SK-N-SH (cell line): ENCODE data around the gene ARID3A. TPM values are rescaled to one million over a fixed set of nuclear protein-coding genes. Genes with fewer than 3 reads are reported as not detected.

ENCODE experiments used
- CTCF ChIA-PET: fragments of 300-600, 350-600 bp; formaldehyde crosslinking; extraction: SDS; loops from one replicate; lab custom pipeline; 2021; lab: Yijun Ruan, JAX
- POLR2A ChIA-PET: fragments of 350-600 bp; sonication (Branson Sonifier 250); formaldehyde crosslinking; extraction: SDS; loops from one replicate; lab custom pipeline; 2020; ENCODE audit warnings: antibody characterized with exemption, inconsistent platforms; lab: Yijun Ruan, JAX
- DNase-seq: peaks from one replicate; pipeline ENCODE4 v3.0.0; 2012
- H2AFZ ChIP-seq: fragments of 200-600 bp; sonication (generic); 2 replicates; pipeline ENCODE4 v1.8.1; 2016; ENCODE audit warnings: antibody characterized with exemption, mild to moderate bottlenecking, low read depth
- H3F3A ChIP-seq: fragments of 200-600 bp; sonication (generic); replicated peaks from 2 replicates; pipeline ENCODE3; 2016; ENCODE audit warnings: antibody characterized with exemption, mild to moderate bottlenecking; ENCODE audit not compliant: insufficient read depth
- H3K27ac ChIP-seq, 2 experiments: fragments of 200-500 bp in 1 of 2; fragments of 200-600 bp in 1 of 2; sonication (Bioruptor generic) in 1 of 2; sonication (generic), shearing (Covaris generic) in 1 of 2; 2 replicates each; pipeline versions ENCODE4 v1.5.1 to v1.6.1; 2014 to 2016; ENCODE audit warnings: low read depth in 2 of 2, inconsistent platforms in 1 of 2, low read length in 1 of 2, mild to moderate bottlenecking in 1 of 2, mixed read lengths in 1 of 2
- H3K27me3 ChIP-seq: fragments of 200-600 bp; sonication (generic), shearing (Covaris generic); 2 replicates; pipeline ENCODE4 v1.6.1; 2016; ENCODE audit warnings: mixed run types; ENCODE audit not compliant: insufficient read depth
- H3K36me3 ChIP-seq, 2 experiments: fragments of 200-500 bp in 1 of 2; fragments of 200-600 bp in 1 of 2; sonication (Bioruptor generic) in 1 of 2; sonication (generic) in 1 of 2; replicated peaks in 1 of 2; 2 replicates each; pipeline versions ENCODE3 to v1.5.1; 2014 to 2016; ENCODE audit warnings: low read length in 1 of 2, mild to moderate bottlenecking in 1 of 2; ENCODE audit not compliant: insufficient read depth in 2 of 2, control insufficient read depth in 1 of 2
- H3K4me1 ChIP-seq, 2 experiments: fragments of 200-500 bp in 1 of 2; fragments of 200-600 bp in 1 of 2; sonication (Bioruptor generic) in 1 of 2; sonication (generic), shearing (Covaris generic) in 1 of 2; 2 replicates each; pipeline versions ENCODE4 v1.5.1 to v1.6.1; 2014 to 2016; ENCODE audit warnings: low read depth in 1 of 2, low read length in 1 of 2, mixed run types in 1 of 2; ENCODE audit not compliant: insufficient read depth in 2 of 2, control insufficient read depth in 1 of 2
- H3K4me2 ChIP-seq: fragments of 200-600 bp; sonication (generic), shearing (Covaris generic); 2 replicates; pipeline ENCODE4 v1.6.1; 2017; ENCODE audit warnings: mixed run types
- H3K4me3 ChIP-seq, 2 experiments: fragments of 200-500 bp in 1 of 2; fragments of 200-600 bp in 1 of 2; sonication (Bioruptor generic) in 1 of 2; sonication (generic), shearing (Covaris generic) in 1 of 2; 2 replicates each; pipeline versions ENCODE4 v1.5.1 to v1.8.1; 2014 to 2016; ENCODE audit warnings: low read depth in 2 of 2, inconsistent platforms in 1 of 2, low read length in 1 of 2, mild to moderate bottlenecking in 1 of 2, mixed read lengths in 1 of 2, moderate library complexity in 1 of 2
- H3K79me2 ChIP-seq: fragments of 200-600 bp; sonication (generic); 2 replicates; pipeline ENCODE4 v1.8.1; 2017; ENCODE audit warnings: mild to moderate bottlenecking; ENCODE audit not compliant: insufficient read depth
- H3K9ac ChIP-seq: fragments of 200-600 bp; sonication (generic); 2 replicates; pipeline ENCODE4 v1.6.1; 2017; ENCODE audit warnings: mixed run types
- H3K9me2 ChIP-seq: fragments of 200-600 bp; sonication (generic); 2 replicates; pipeline ENCODE4 v1.6.1; 2017; ENCODE audit warnings: mixed run types
- H3K9me3 ChIP-seq: fragments of 200-600 bp; sonication (generic); 2 replicates; pipeline ENCODE4 v1.6.1; 2017; ENCODE audit warnings: mixed run types, mild to moderate bottlenecking, moderate library complexity
- H4K20me1 ChIP-seq: fragments of 200-600 bp; sonication (generic); 2 replicates; pipeline ENCODE4 v1.6.1; 2017; ENCODE audit warnings: mild to moderate bottlenecking, mixed run types; ENCODE audit not compliant: insufficient read depth
- CHD2 ChIP-seq: fragments of 150-350 bp; IDR thresholded peaks from 2 replicates; pipeline ENCODE4 v1.6.1; 2018; ENCODE audit warnings: low read length; ENCODE audit not compliant: partially characterized antibody
- FOXM1 ChIP-seq: IDR thresholded peaks from 2 replicates; pipeline ENCODE4 v1.4.0; 2012; ENCODE audit warnings: low read depth, mild to moderate bottlenecking
- GABPA ChIP-seq: IDR thresholded peaks from 2 replicates; pipeline ENCODE4 v1.4.0; 2012; ENCODE audit warnings: low read depth, mild to moderate bottlenecking
- JUND ChIP-seq: IDR thresholded peaks from 2 replicates; pipeline ENCODE4 v1.4.0; 2012
- MXI1 ChIP-seq: IDR thresholded peaks from 2 replicates; pipeline ENCODE4 v1.6.1; 2012; ENCODE audit warnings: mild to moderate bottlenecking, low read depth, low read length, improper control_type of control experiment
- NRF1 ChIP-seq: IDR thresholded peaks from 2 replicates; pipeline ENCODE4 v1.6.1; 2012; ENCODE audit warnings: low read depth, mild to moderate bottlenecking, low read length
- POLR2AphosphoS5 ChIP-seq: IDR thresholded peaks from 2 replicates; pipeline ENCODE4 v1.6.1; 2012; ENCODE audit warnings: low read depth, low read length
- RXRA ChIP-seq: IDR thresholded peaks from 2 replicates; pipeline ENCODE4 v1.4.0; 2012; ENCODE audit warnings: low read depth, mild to moderate bottlenecking, borderline replicate concordance
- SIN3A ChIP-seq: IDR thresholded peaks from 2 replicates; pipeline ENCODE4 v1.6.1; 2012; ENCODE audit warnings: low read depth, mild to moderate bottlenecking, low read length, moderate library complexity, borderline replicate concordance
- TEAD4 ChIP-seq: IDR thresholded peaks from 2 replicates; pipeline ENCODE4 v1.4.0; 2012; ENCODE audit warnings: mild to moderate bottlenecking, borderline replicate concordance; ENCODE audit not compliant: insufficient read depth
- YY1 ChIP-seq: IDR thresholded peaks from 2 replicates; pipeline ENCODE4 v1.4.0; 2012; ENCODE audit warnings: low read depth, mild to moderate bottlenecking
- WGBS: methylation state at CpG from one replicate; pipeline ENCODE4 v1.1.6; 2017; ENCODE audit warnings: low lambda C conversion rate; 5-methylcytosine and 5-hydroxymethylcytosine counted together
- polyA plus RNA-seq, 3 experiments: library from polyadenylated mRNA; depleted of rRNA; stranded (reverse); fragments of >200 nt; gene quantifications; 2 replicates each; pipeline ENCODE4 v1.2.3, GENCODE V29; 2012
- TF ChIP-seq, protein P1 (sequence below): IDR thresholded peaks from 2 replicates; pipeline ENCODE4 v1.4.0; 2012; ENCODE audit warnings: low read depth, borderline replicate concordance
- TF ChIP-seq, protein P2 (sequence below): IDR thresholded peaks from 2 replicates; pipeline ENCODE4 v1.4.0; 2012; ENCODE audit warnings: low read depth
- TF ChIP-seq, protein P3 (sequence below): fragments of 200-600 bp; sonication (generic); IDR thresholded peaks from 2 replicates; pipeline ENCODE4 v1.6.1; 2017; ENCODE audit warnings: antibody characterized with exemption, mild to moderate bottlenecking, moderate library complexity
- TF ChIP-seq, protein P4 (sequence below): IDR thresholded peaks from 2 replicates; pipeline ENCODE4 v1.4.0; 2012; ENCODE audit warnings: low read depth, borderline replicate concordance

The ARID3A gene
- polyA plus RNA-seq, 1 of the 3 experiments (the other 2 are of a cell fraction) = 8.6 TPM

DNA sequence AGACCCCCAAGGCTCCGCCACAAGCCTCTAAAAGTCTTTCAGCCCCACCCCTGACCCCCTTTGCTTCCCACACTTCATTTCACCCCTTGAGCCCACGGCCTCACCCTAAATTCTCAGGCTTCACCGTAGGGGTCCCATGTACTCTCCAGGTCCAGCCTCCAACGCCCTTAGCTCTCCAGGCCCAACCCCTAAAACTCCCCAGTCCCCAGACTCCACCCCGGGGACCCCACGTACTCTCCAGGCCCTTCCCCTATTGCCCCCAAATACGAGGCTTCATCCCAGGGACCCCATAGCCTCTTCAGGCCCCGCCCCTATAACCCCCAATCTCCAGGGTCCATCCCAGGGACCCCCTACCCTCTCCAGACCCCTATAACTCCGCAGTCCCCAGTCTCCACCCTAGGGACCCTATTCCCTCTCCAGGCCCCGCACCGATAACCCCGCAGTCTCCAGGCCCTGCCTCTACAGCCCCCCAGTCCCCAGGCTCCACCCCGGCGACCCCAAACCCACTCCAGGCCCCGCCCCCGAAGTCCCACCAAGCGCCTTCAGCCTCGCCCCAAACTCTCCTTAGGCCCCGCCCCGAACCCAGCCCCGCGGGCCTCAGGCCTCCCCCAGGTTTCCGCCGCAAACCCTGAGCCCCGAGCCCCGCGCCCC is 33.5 kb upstream of the ARID3A start:
- DNase-seq = peak; percentile 82
- CTCF ChIA-PET = interaction anchor here (0.7 to 1.0 kb wide), 2 partner anchors 29 to 36 kb away, joined by 3 to 4 read pairs; no protein-coding TSS in a partner anchor

DNA sequence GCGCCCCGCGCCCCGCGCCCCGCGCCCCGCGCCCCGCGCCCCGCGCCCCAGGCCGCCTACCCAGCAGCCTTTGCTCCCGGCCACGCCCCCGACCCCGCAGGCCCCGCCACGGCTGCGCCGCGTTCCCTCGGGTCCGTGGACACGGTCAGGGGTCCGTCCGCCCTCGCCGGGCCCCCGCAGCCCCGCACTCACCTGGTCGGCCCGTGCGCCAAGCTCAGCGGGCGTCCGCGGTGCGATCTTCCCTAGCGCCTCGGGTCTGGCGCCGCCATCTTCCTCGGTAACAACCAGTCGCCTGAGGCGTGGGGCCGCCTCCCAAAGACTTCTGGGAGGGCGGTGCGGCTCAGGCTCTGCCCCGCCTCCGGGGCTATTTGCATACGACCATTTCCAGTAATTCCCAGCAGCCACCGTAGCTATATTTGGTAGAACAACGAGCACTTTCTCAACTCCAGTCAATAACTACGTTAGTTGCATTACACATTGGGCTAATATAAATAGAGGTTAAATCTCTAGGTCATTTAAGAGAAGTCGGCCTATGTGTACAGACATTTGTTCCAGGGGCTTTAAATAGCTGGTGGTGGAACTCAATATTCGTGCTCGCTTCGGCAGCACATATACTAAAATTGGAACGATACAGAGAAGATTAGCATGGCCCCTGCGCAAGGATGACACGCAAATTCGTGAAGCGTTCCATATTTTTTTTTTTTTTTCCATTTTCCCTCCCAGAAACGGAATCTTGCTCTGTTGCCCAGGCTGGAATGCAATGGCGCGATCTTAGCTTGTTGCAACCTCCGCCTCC is 32.7 kb upstream of the ARID3A start, which contains the start of the genes MED16 and RNU6-9:
TSS of gene MED16 (minus strand) at position 294 of the 796 bp plus-strand sequence. CDS start 2,056 bp downstream, outside the sequence.
TSS of gene RNU6-9 (plus strand) at position 591 of the 796 bp plus-strand sequence.
- H3K4me1 ChIP-seq = peaks cover 0 to 4% of the 10 kb centered on the region in 2 experiments; a peak in 1 of 4 replicates
- ChIA-PET CTCF (interaction anchor here (0.7 to 1.1 kb wide), 5 partner anchors 29 to 123 kb away, joined by 3 to 8 read pairs (median 3); no protein-coding TSS in a partner anchor), POLR2A (interaction anchor here (0.7 to 1.4 kb wide), 2 partner anchors 91 to 182 kb away, joined by 4 to 5 read pairs; partner anchors contain the start of gene WDR18)
- no peaks in the 10 kb centered on the region for H3K9me2 ChIP-seq
- H4K20me1 ChIP-seq = no peaks in the 10 kb centered on the region
- H3K9ac ChIP-seq = peak within 1 kb of the TSS; percentile 95
- H3K27ac ChIP-seq = peak within 1 kb of the TSS; percentile 72 to 97
- no peaks in the 10 kb centered on the region for H3K9me3 ChIP-seq
- peaks cover 14% of the 10 kb centered on the region for H3K79me2 ChIP-seq
- peak; percentile 98 for DNase-seq
- H3K27me3 ChIP-seq = no peaks in the 10 kb centered on the region
- H3K4me2 ChIP-seq = peak within 1 kb of the TSS; percentile 88
- under 1% methylated on average over 38 of the region's 69 CpGs for WGBS
- peak within 1 kb of the TSS; percentile 81 to 87 for H3K4me3 ChIP-seq
- peak within 1 kb of the TSS; percentile 43 for H2AFZ ChIP-seq
- H3K36me3 ChIP-seq = peaks cover under 1 to 28% of the 10 kb centered on the region in 2 experiments
- H3F3A ChIP-seq = peaks cover 12% of the 10 kb centered on the region
- no peak for TF ChIP-seq FOXM1
- peak; percentile 92 for TF ChIP-seq TEAD4
- peak; percentile 26 for TF ChIP-seq MXI1
- TF ChIP-seq, protein P1, sequence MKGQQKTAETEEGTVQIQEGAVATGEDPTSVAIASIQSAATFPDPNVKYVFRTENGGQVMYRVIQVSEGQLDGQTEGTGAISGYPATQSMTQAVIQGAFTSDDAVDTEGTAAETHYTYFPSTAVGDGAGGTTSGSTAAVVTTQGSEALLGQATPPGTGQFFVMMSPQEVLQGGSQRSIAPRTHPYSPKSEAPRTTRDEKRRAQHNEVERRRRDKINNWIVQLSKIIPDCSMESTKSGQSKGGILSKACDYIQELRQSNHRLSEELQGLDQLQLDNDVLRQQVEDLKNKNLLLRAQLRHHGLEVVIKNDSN = no peak
- TF ChIP-seq NRF1 = no peak; the same call in 1 of the 2 replicates
- peak; percentile 26; the same call in 1 of the 2 replicates for TF ChIP-seq GABPA
- TF ChIP-seq POLR2AphosphoS5 = peak; percentile 67
- no peak for TF ChIP-seq RXRA
- TF ChIP-seq SIN3A = peak; percentile 19; the same call in 1 of the 2 replicates
- TF ChIP-seq, protein P2, sequence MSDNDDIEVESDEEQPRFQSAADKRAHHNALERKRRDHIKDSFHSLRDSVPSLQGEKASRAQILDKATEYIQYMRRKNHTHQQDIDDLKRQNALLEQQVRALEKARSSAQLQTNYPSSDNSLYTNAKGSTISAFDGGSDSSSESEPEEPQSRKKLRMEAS = peak; percentile 39; the same call in 1 of the 2 replicates
- peak; percentile 89 for TF ChIP-seq YY1

More for the DNA sequence above, 33.5 kb upstream of the ARID3A start:
- Histone ChIP-seq H3K4me3 (peak overlapping the region; percentile 81 to 87), H2AFZ (no peak overlapping the region), H3K9ac (peak overlapping the region; percentile 95), H3K79me2 (peaks cover 14% of the 10 kb centered on the region), H3K27me3 (no peaks in the 10 kb centered on the region), H3K36me3 (peaks cover 4 to 25% of the 10 kb centered on the region in 2 experiments), H3K27ac (peak overlapping the region; percentile 72 to 97; a peak in 3 of 4 replicates), H3F3A (peaks cover 15% of the 10 kb centered on the region), H3K4me2 (peak overlapping the region; percentile 88), H3K4me1 (peaks cover 0 to 4% of the 10 kb centered on the region in 2 experiments; a peak in 1 of 4 replicates), H3K9me2 (no peaks in the 10 kb centered on the region), H3K9me3 (no peaks in the 10 kb centered on the region), H4K20me1 (no peaks in the 10 kb centered on the region)
- 6% methylated on average over 25 of the region's 27 CpGs for WGBS
- TF ChIP-seq JUND (no peak), CHD2 (no peak)
- TF ChIP-seq, protein P3, sequence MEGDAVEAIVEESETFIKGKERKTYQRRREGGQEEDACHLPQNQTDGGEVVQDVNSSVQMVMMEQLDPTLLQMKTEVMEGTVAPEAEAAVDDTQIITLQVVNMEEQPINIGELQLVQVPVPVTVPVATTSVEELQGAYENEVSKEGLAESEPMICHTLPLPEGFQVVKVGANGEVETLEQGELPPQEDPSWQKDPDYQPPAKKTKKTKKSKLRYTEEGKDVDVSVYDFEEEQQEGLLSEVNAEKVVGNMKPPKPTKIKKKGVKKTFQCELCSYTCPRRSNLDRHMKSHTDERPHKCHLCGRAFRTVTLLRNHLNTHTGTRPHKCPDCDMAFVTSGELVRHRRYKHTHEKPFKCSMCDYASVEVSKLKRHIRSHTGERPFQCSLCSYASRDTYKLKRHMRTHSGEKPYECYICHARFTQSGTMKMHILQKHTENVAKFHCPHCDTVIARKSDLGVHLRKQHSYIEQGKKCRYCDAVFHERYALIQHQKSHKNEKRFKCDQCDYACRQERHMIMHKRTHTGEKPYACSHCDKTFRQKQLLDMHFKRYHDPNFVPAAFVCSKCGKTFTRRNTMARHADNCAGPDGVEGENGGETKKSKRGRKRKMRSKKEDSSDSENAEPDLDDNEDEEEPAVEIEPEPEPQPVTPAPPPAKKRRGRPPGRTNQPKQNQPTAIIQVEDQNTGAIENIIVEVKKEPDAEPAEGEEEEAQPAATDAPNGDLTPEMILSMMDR = no peak
- TF ChIP-seq, protein P4, sequence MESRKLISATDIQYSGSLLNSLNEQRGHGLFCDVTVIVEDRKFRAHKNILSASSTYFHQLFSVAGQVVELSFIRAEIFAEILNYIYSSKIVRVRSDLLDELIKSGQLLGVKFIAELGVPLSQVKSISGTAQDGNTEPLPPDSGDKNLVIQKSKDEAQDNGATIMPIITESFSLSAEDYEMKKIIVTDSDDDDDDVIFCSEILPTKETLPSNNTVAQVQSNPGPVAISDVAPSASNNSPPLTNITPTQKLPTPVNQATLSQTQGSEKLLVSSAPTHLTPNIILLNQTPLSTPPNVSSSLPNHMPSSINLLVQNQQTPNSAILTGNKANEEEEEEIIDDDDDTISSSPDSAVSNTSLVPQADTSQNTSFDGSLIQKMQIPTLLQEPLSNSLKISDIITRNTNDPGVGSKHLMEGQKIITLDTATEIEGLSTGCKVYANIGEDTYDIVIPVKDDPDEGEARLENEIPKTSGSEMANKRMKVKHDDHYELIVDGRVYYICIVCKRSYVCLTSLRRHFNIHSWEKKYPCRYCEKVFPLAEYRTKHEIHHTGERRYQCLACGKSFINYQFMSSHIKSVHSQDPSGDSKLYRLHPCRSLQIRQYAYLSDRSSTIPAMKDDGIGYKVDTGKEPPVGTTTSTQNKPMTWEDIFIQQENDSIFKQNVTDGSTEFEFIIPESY = no peak
- POLR2A ChIA-PET = interaction anchor here (1.4 kb wide), 1 partner anchor 92 kb away, joined by 5 read pairs; the partner anchor contains the start of gene WDR18
